RWPE1 (cell line): Measurements from ENCODE around the gene KLRF1.

Source experiments
- CTCF ChIA-PET: fragments of 350-600 bp; sonication (Branson Sonifier 250); formaldehyde crosslinking; extraction: SDS; loops from one replicate; lab custom pipeline; 2021; lab: Yijun Ruan, JAX
- POLR2A ChIA-PET: fragments of 400-600 bp; formaldehyde crosslinking; extraction: SDS; loops from one replicate; lab custom pipeline; 2020; ENCODE audit warnings: antibody characterized with exemption; ENCODE audit not compliant: low non-redundant PET; lab: Yijun Ruan, JAX
- DNase-seq: peaks from one replicate; pipeline ENCODE4 v3.0.0; 2012; ENCODE audit warnings: low spot score
- H3K27ac ChIP-seq: fragments of 450-650 bp; 2 replicates; pipeline ENCODE4 v1.5.1; 2017
- CTCF ChIP-seq: fragments of 450-650 bp; conservative IDR thresholded peaks from 2 replicates; pipeline ENCODE4 v1.5.1; 2017; ENCODE audit warnings: low read depth, mild to moderate bottlenecking

Gene KLRF1

GRCh38 chr12:9806714-9807113, 20.6 kb upstream of the KLRF1 start:
- POLR2A ChIA-PET: no interaction called here
- TF ChIP-seq CTCF: no peak
- CTCF ChIA-PET: interaction anchor here (0.6 kb wide), 1 partner anchor 55 kb away, joined by 4 read pairs; no protein-coding TSS in a partner anchor
- H3K27ac ChIP-seq: no peak overlapping the region
- no peak for DNase-seq

- ChIA-PET CTCF (no interaction called here), POLR2A (no interaction called here)
- no peak for TF ChIP-seq CTCF
- no peak for DNase-seq
- H3K27ac ChIP-seq: no peak overlapping the region
Measured at GRCh38 chr12:9808504-9808903, 18.8 kb upstream of the KLRF1 start.

GRCh38 chr12:9809338-9809737, 17.9 kb upstream of the KLRF1 start:
- no peak for TF ChIP-seq CTCF
- H3K27ac ChIP-seq: no peak overlapping the region
- no peak for DNase-seq
- POLR2A ChIA-PET: no interaction called here
- CTCF ChIA-PET: no interaction called here

- ChIA-PET POLR2A (no interaction called here), CTCF (interaction anchor here (0.7 kb wide), 1 partner anchor 212 kb away, joined by 3 read pairs; no protein-coding TSS in a partner anchor)
- no peak for DNase-seq
- H3K27ac ChIP-seq: no peak overlapping the region
- no peak for TF ChIP-seq CTCF
Measured at GRCh38 chr12:9809866-9810265, 17.4 kb upstream of the KLRF1 start.

- no peak for DNase-seq
- TF ChIP-seq CTCF: no peak
- POLR2A ChIA-PET: no interaction called here
- H3K27ac ChIP-seq: no peak overlapping the region
- CTCF ChIA-PET: interaction anchor here (0.7 kb wide), 2 partner anchors 22 to 212 kb away, joined by 3 read pairs; no protein-coding TSS in a partner anchor
Measured at GRCh38 chr12:9810671-9811070, 16.6 kb upstream of the KLRF1 start.

GRCh38 chr12:9811621-9812020, 15.7 kb upstream of the KLRF1 start:
- H3K27ac ChIP-seq: no peak overlapping the region
- no peak for TF ChIP-seq CTCF
- ChIA-PET CTCF (interaction anchor here (0.5 to 0.7 kb wide), 2 partner anchors 23 to 128 kb away, joined by 3 read pairs; no protein-coding TSS in a partner anchor), POLR2A (interaction anchor here (0.6 kb wide), 1 partner anchor 110 kb away, joined by 3 read pairs; no protein-coding TSS in a partner anchor)
- no peak for DNase-seq
